ENCODE data around the gene RPL18.
A peak's percentile ranks its signal among the peaks of the same experiment; 100 is the strongest.
"Not testable (repeated sequence)": the region's sequence is repeated elsewhere in the genome, so short reads cannot be mapped to it uniquely, and the experiment has no call there.

Gene RPL18

GRCh38 chr19:48644355-48644754, 25.4 kb upstream of the RPL18 start:
- DNase-seq = no peak

GRCh38 chr19:48642862-48643261, 23.9 kb upstream of the RPL18 start:
- DNase-seq = no peak

GRCh38 chr19:48641850-48642249, 22.9 kb upstream of the RPL18 start:
- no peak for DNase-seq

- DNase-seq = no peak
Measured at GRCh38 chr19:48639483-48640375, 20.8 kb upstream of the RPL18 start.

GRCh38 chr19:48638831-48639381, 19.9 kb upstream of the RPL18 start:
- DNase-seq = no peak

- peak; percentile 92 for DNase-seq
Measured at GRCh38 chr19:48637948-48638830, 19.2 kb upstream of the RPL18 start.

- peak; percentile 99 for DNase-seq
Measured at GRCh38 chr19:48637449-48637947, 18.5 kb upstream of the RPL18 start.

GRCh38 chr19:48636859-48637448, 18.0 kb upstream of the RPL18 start, which contains the start of gene DBP:
DBP (minus strand) TSS chr19:48637379; CDS start chr19:48636994, 385 bp downstream.
- peak; percentile 60 for DNase-seq

GRCh38 chr19:48635966-48636858, 17.2 kb upstream of the RPL18 start:
- peak; percentile 51 for DNase-seq

GRCh38 chr19:48635263-48635965, 16.4 kb upstream of the RPL18 start:
- peak; percentile 68 for DNase-seq

GRCh38 chr19:48634424-48635262, 15.7 kb upstream of the RPL18 start:
- DNase-seq = peak; percentile 94

GRCh38 chr19:48634036-48634342, 15.0 kb upstream of the RPL18 start:
- DNase-seq = no peak

GRCh38 chr19:48633148-48634035, 14.4 kb upstream of the RPL18 start:
- peak; percentile 38 for DNase-seq

GRCh38 chr19:48632692-48633147, 13.7 kb upstream of the RPL18 start:
- DNase-seq = no peak

GRCh38 chr19:48632286-48632685, 13.3 kb upstream of the RPL18 start:
- not testable (repeated sequence) for DNase-seq

GRCh38 chr19:48631225-48631624, 12.2 kb upstream of the RPL18 start:
- DNase-seq = no peak

- peak; percentile 76 for DNase-seq
Measured at GRCh38 chr19:48630296-48631063, 11.5 kb upstream of the RPL18 start.

All from left hindlimb (tissue), 1 donor.